ENCODE data around the gene SCGB1C2. TPM values are rescaled to one million over a fixed set of nuclear protein-coding genes. Genes with fewer than 3 reads are reported as not detected.
A peak's percentile ranks its signal among the peaks of the same experiment; 100 is the strongest.

The SCGB1C2 gene
- total and polyA plus RNA-seq, 3 donors from 2014 or later: not detected

DNA sequence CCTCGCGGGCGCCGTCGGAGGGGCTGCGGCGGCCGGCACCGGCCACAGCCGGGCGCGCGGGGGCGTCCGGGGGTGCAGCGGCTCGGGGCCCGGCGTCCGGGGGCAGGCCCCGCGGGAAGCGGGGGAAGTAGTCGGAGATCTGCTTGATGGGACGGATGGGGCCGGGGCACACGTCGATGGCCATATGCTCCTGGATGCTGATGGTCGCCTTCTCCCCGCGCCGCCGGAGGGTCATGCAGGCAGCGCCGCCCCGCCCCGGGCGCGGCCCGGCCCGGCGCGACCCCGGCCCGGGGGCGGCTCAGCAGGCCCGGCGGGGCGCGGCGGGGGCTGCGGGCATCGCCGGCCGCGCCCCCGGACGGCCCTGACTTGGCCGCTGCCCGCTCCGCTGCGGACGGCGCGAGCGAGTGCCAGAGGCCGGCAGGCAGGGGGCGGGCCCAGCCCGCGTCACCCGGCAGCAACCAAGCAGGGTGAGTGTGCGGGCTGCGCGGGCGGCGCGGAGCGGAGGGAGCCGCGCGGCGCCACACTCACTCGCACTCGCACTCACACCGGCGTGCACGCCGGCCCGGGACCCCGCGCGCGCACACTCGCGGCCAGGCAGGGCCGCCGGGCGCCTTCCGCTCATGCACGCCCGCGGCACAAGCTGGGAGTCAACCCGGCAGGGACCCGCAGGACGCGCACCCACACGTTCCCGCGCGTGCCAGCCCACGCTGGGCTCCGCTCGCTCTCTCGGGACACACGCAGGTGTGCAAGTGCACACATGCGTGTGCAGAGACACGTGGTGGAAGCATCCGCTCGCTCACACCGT lies 44.1 kb downstream of the SCGB1C2 start, which contains the start of gene DOC2B:
Gene DOC2B (minus strand): TSS at position 406 of the 805 bp plus-strand sequence. CDS start 171 bp downstream, at position 235.
- H3K27me3 ChIP-seq: no peaks in the 10 kb centered on the region
- intact Hi-C loops (cut with DNase I; ENCODE audit: low total_unique reads): no loop called here
- no peaks in the 10 kb centered on the region for H3K9me3 ChIP-seq
- WGBS, 2 donors: 3% methylated on average over 73 of the region's 120 CpGs; no CpG with 5 or more reads in 1 of the 2 donors
- no peak within 1 kb of the TSS for H3K27ac ChIP-seq
- TF ChIP-seq POLR2A (IDR thresholded peaks at IDR 0.05) (no peak), CTCF (IDR thresholded peaks at IDR 0.05) (peak in 1 of 3 experiments; percentile 16)
- H3K36me3 ChIP-seq (ENCODE audit: low read depth, missing control alignments): no peaks in the 10 kb centered on the region
- H3K4me1 ChIP-seq: no peaks in the 10 kb centered on the region
- H3K4me3 ChIP-seq: peak within 1 kb of the TSS; percentile 32 to 47
- peak; percentile 59 for DNase-seq

GRCh38 chr17:182050-182751 lies 44.8 kb downstream of the SCGB1C2 start:
- DNase-seq: no peak
- TF ChIP-seq POLR2A (IDR thresholded peaks at IDR 0.05) (no peak), CTCF (IDR thresholded peaks at IDR 0.05) (no peak)
- H3K4me3 ChIP-seq: no peak overlapping the region
- intact Hi-C loops (cut with DNase I; ENCODE audit: low total_unique reads): no loop called here
- no peaks in the 10 kb centered on the region for H3K36me3 ChIP-seq (ENCODE audit: low read depth, missing control alignments)
- 61% methylated on average over 18 of the region's 18 CpGs; no CpG with 5 or more reads in 1 of the 2 donors for WGBS, 2 donors
- H3K27ac ChIP-seq: no peak overlapping the region
- H3K4me1 ChIP-seq: no peaks in the 10 kb centered on the region
- H3K27me3 ChIP-seq: no peaks in the 10 kb centered on the region
- H3K9me3 ChIP-seq: no peaks in the 10 kb centered on the region

DNA sequence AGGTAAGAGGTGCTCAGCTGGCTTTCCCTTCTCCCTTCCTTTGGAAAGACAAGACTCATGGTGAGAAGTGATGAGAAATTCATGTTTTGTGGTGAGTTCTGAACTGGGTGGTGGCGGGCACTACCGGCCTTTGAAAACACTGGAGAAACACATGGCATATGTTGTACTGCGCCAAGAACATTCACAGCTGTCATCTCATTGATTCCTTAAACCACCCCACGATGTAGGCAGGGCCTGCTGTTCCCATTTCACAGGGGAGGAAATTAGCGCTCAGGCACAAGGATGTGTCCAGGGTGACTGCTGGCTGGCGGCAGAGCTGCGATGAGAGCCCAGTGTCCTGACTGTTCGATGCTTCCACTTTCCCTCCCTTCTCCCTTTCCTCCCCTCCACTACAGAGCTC lies 45.7 kb downstream of the SCGB1C2 start:
- no peaks in the 10 kb centered on the region for H3K9me3 ChIP-seq
- H3K27me3 ChIP-seq: no peaks in the 10 kb centered on the region
- intact Hi-C loops (cut with DNase I; ENCODE audit: low total_unique reads): no loop called here
- H3K4me1 ChIP-seq: no peaks in the 10 kb centered on the region
- no peak overlapping the region for H3K4me3 ChIP-seq
- no peaks in the 10 kb centered on the region for H3K36me3 ChIP-seq (ENCODE audit: low read depth, missing control alignments)
- H3K27ac ChIP-seq: no peak overlapping the region
- DNase-seq: no peak
- TF ChIP-seq POLR2A (IDR thresholded peaks at IDR 0.05) (no peak), CTCF (IDR thresholded peaks at IDR 0.05) (no peak)
- 85 to 87% methylated on average over 8 of the region's 8 CpGs for WGBS, 2 donors

DNA sequence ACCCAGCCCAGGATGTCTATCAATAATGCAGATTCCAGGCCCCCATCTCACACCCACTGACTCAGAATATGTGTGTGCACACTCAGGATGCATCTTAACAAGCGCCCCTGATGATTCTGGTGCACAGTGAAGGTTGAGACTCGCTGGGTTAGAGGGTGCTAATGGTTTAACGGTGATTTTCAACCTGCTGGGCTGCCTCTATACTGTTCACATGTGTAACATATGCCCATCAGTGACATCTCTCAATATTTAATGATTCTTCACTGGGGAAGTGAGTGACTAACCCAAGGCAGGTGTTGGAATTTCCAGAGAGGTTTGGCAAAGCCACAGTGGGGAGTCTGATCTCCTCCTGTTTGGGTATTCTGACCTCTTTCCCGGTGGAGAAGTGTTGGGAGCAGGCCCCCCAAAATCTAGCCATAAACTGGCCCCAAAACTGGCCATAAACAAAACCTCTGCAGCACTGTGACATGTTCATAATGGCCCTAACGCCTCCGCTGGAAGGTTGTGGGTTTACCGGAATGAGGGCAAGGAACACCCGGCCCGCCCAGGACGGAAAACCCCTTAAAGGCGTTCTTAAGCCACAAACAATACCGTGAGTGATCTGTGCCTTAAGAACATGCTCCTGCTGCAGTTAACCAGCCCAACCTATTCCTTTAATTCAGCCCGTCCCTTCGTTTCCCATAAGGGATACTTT lies 48.2 kb downstream of the SCGB1C2 start:
- TF ChIP-seq POLR2A (IDR thresholded peaks at IDR 0.05): no peak
- no peak for TF ChIP-seq CTCF (IDR thresholded peaks at IDR 0.05)
- H3K9me3 ChIP-seq: no peaks in the 10 kb centered on the region
- DNase-seq: no peak
- H3K27me3 ChIP-seq: no peaks in the 10 kb centered on the region
- no peaks in the 10 kb centered on the region for H3K36me3 ChIP-seq (ENCODE audit: low read depth, missing control alignments)
- 86 to 93% methylated on average over 14 of the region's 14 CpGs for WGBS, 2 donors
- H3K4me3 ChIP-seq: no peak overlapping the region
- H3K4me1 ChIP-seq: no peaks in the 10 kb centered on the region
- intact Hi-C loops (cut with DNase I; ENCODE audit: low total_unique reads): no loop called here
- H3K27ac ChIP-seq: no peak overlapping the region
